Retina (tissue), 1 donor: ENCODE measurements around the gene PTPN20.

Source experiments
- DNase-seq: peaks from one replicate; pipeline ENCODE4 v3.0.0-alpha.2; 2016

Gene PTPN20

DNA sequence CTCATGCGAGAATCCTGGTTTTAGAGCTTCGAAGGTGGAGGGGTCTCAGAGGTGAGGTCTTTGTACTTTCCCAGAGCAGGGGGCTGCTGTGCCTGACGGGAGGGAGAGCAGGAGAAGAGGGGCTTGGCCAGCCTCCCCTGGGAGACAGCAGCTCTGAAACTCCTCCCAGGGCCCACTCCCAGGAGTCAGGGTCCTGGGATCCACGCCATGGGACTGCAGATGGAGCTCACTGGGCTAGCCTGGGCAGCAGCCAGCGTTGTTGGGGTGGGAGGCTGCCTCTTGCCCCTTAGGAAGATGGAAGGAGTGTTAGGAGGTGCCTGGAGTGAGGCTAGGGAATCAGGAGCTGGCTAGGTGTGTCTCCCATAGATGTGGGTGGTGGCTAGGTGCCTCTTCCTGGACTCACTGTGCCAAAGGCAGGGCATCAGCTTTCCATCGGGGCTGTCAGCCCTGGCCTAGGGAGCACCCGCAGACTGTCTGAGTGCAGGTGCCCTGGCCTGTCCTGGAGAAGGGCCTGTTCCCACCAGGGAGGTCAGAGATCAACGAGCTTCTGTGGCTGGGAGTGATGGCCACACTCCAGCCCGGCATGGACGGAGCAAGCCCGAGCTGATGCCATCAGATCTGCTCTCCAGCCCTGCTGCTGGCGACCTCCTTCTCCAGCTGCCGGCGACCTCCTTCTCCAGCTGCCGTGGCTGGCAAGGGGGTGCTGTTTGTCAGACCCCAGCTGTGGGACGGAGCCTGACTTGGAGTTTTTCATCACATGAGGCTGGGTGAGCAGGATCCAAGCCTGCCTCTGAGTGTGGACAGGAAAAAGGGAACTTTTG is 111.3 kb downstream of the PTPN20 start:
- DNase-seq = no peak

DNA sequence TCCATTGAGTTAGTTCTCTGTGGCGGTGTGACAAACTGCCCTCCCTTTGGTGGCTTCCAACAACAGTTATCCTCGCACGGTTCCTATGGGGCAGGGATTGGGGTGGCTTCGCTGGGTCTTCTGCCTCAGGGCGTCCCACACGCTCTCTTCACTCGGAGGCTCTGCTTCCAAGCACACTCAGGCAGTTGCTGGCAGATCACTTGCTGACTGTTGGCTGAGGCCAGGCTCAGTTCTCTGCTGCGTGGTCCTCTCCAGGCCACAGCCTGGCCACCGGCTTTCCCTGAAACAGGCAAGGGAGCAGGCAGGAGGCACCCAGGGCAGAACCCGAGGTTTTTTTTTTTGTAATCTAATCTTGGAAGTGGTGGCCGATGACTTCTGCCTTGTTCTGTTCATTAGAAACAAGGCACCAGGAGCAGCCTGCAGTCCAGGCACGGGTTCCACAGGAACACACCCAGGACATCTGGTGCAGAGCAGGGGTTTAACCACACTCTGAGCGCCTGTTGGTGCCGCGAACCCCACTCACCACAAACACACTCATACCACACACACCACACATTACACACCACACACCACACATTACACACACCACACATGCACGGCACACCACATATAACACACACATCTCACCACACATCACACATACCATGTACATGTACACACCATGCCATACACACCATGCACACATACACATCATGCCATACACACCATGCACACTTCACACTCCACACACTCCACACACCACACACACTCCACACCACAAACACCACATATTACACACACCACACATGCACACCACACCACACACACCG is 112.2 kb downstream of the PTPN20 start:
- DNase-seq = no peak

DNA sequence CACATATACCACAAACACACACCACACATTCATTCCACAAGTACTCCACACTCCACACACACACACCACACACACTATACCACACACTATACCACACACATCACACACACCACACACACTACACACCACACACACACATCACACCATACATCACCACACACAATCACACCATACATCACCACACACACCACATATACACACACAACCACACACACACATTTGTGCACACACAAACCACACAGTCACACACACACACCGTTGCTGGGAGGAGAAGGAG is 112.8 kb downstream of the PTPN20 start:
- DNase-seq = no peak

DNA sequence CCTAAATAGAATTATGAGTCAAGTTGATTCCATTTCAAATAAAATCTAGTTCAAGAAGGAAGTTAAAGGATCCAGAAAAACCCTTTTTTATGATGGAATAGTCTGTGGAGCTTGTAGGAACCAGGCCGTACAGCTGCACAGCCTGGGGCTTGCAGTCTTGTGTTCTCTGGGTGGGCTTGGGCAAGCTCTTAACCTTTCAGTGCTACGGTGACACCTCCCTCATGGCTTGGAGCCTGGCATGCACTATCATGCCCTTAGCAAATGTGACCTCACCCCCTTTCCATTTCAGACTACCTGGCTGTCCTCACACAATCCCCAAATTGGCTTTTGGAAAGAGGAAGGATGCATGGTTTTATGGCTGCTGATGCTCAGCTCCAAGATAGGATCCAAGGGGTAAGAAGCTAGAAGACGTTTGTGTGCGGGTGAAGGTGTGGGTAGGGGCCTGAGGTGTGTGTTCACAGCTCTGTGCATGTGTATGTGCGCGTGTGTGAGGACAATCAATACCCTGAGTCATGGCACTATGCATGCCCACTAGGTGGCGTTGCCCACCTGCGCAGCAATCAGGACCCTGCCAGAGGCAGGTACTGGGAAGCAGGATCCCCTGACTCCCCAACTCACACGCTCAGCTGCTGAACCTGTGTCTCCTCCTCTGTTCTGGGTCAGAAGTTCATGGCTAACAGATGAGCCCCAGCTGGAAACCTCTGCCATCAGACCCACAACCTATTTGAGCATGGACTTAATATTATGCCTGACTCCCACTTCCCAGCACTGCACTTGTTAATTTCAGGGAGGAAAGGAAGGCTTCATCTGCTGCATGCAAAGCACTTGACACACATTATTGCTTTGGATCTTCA is 113.4 kb downstream of the PTPN20 start:
- peak; percentile 81 for DNase-seq

DNA sequence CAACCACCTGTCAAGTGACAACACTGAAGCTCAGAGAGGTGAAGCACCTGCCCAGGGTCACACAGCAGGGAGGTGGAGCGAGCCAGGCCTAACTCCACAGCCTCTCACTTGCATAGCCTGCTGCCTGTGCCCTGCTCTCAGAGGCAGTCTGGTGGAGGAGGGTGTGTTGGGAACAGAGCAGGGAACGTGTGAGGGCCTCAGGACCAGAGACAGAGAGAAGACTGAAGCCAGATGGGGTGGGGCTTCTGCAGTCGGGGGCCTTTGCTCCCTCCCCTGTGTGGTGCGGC is 114.0 kb downstream of the PTPN20 start:
- DNase-seq = no peak

DNA sequence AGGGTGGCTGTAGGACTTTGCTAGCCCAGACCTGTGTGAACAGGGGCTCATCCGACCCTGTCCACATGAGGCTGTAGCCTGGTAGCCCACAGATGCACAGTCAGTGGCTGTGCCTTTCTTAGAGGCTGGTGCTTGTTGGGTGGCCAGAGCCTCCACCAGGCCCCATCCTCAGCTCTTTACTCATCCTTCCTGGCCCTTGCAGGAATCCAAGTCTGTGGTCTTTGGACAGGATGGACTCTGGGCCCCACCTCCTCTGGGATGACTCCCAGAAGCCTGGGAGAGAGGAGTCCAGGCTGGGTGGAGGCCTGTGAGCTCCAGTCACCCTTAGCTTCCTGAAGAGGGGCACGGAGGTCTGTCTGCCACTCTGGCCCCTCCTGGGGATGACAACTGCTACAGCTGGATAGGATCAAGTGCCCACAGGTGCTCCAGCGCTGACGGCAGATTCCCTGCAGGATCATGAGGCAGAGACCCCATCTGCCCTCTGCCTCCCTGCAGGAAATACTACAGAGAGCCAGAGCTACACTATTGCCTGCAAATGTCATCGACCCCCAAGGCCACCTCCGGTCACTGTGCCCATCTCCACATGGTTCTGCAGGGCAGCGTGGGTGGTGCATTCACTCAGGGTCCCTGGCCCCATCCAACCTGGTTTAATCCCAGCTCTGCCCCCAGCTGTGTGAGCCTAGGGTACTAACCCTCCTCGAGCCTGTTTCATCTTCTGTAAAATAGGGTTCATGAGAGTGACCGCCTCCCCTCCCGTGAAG is 114.5 kb downstream of the PTPN20 start:
- DNase-seq = no peak

DNA sequence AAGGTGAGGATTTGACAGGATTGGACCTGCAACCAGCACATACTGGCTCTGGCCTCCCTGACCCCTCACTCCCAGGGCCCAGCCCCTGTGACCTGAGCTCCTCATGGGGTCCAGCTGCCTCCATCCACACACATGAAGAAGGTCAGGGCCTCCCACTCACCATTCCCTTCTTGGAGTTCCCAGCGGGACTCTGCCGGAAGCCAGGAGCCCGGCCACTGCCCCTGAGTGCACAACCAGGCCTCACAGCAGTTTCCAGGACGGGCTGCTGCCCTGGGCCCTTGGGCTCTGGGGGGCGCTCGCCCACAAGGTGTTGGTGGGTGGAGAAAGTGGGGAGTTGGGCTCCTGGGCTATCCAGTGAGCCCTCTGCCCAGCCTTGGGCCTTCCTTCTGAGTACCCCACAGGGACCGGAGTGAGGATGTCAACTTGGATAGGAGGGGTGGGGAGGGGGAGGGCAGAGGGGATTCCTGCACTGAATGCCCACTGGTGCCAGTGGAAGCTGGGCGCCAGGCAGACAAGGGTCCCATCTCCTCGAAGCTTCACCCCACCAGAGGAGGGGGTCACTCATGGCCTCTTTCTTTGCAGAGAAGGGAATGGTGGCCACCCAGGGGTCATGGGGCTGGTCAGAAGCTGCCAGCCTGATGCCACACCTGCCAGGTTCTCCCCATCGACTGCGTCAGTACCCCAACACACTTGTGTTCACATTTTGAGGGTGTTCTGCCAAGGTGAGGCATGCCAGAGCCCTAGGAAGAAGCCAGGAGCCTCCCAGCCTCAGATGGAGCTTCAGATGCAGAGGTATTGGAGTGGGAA is 115.3 kb downstream of the PTPN20 start:
- DNase-seq = no peak

DNA sequence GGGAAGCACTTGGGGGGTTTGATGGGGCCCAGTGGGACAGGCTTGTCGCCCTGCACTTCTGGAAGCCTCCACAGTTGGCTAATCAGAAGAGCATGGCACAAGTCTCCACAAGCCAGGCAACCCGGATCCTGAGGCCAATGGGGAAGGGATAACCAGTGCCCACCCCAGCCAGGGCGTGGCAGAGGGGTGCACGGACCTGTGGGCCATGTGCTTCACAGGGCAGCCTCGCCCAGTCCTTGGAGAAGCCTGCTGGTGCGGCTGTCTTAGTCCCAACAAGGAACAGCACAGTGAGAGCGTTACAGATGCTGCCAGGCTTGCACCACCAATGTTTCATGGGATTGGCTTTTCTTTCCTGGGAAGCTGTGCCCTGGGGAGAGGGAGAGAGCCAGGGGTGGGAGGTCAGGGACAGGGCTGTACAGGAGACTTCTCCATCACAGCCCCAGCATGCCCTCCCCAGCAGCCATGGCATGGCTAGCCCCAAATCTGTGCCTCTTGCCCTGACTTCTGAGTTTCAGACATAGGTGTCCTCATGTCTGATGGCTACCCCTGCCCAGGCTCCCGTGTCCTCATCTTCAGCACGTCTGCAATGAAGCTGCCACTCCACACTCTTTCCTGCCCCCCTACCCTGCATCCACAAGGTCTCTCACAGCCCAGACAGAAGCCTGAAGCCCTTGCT is 116.0 kb downstream of the PTPN20 start:
- no peak for DNase-seq

DNA sequence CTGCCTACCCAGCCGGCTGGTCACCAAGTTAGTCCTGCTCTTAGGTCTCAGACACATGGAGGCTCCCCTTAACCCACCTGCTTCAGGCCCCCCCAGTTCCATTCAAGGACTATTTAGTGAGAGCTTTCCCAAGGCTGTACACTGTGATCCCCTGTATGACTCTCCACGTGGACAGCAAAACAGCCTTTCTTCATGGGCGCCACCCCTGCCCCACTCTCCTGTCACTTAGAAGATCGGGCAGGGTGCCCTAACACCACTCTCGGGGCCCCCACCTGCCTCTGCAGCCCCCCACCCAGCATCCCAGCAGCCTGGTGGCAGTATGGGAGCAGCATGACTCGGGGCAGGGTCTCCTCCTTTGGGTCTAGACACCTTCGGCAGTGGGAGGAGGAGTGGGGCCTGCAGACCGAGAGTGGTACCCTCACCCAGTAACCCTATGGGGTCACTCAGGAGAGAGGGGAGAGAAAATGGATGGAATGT is 116.6 kb downstream of the PTPN20 start:
- no peak for DNase-seq

DNA sequence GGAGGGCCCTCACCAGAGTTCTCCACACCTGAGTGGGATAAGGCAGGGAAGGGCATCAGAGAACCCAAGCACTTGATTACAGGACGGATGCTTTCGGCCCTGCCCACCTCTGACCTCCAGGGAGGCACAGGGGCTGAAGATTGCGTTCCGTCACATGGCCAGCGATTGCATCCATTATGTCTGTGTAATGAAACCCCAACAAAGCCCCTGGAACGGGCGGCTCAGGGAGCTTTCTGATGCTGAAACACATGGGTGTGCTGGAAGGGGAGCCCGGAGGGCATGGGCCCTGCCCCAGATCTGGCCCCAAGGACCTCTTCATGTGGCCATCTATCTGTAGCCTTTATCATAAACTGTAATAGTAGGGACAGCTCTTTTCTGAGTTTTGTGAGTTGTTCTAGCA is 117.2 kb downstream of the PTPN20 start:
- no peak for DNase-seq

DNA sequence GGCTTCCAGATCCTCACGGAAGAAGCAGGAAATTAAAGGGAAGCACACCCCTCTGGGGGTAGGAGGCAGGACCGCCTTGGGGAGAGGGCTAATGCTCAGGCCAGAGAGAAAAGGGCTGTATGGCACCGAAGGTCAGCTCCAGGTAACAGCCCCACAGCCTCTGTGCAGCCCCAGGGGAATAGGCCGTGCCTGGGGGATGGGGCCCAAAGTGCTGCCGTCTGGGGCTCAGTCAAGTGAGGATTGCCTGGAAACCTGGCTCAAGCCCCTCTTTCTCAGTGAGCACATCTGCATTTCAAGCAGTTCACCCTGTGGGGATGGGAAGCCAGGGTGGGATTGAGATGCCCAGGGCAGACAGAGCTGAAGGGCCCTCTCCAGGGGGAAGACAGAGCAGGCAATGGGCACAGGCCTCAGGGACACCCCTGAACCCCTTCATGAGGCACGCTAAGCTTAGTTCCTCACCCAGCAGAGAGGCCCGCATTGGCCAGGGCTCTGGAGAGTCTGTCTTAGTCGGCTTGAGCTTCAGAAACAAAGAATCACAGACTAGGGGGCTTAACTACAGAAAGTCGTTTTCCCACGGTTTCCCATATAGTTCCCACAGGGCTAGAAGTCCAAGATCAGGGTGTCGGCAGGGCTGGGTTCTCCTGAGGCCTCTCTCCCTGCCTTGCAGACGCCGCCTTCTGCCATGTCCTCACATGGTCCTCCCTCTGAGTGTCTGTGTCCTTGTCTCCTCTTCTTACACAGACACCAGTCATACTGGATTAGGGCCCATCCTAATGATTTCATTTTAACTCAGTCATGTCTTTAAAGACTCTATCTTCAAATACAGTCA is 118.2 kb downstream of the PTPN20 start:
- DNase-seq = no peak

DNA sequence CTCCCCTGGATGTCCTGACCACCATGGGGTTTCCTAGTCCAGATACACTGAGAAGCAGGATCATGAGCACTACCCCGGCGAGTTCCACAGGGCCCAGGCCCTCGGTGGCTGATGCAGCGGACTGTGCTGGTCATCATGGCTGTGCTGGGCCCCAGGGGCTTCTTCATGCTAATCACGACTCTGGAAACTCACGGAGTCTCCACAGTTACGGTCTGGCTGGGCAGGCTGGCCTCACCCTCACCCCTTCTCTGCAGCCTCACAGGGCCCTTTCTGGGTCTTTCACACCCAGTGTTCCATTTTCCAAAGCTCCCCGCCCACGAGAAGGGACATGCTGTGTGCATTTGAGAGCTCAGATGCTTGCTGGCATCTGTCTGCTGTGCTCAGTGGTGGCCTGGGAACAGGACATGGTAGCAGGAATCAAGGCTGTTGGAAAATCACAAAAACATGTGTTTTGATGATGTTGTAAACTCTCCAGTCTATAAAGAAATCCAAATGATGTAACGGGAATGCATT is 119.0 kb downstream of the PTPN20 start:
- DNase-seq = no peak

DNA sequence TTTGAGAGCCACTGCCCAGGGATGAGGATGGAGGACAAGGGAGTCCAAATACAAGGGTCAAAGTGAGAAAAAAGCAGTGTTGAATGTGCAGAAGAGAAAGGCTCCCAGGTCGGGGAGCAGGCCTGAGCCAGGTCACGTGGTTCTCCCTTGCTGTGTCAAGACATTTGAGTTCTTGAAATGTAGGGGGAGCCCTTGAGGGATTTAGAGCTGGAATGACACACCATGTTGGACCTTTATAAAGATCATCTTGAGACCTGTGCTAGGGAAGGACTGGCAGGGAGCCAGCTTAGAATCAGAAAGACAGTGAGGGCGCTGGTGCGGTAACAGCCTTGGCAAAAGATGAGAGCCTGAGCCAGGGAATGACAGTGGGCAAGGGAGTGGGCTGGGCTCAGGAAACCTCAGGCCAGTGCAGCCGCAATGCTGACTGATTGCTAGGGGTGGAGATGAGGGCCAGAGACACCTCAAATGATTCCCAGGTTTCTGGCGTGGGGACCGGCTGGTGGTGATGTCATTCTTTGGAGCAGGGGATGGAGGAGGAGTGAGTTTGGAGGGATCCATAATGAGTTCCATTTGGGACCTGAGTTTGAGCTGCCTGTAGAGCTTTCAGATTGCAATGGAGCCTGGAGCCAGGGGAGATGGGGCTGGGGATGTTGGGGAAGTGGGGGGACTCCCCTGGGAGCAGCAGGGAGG is 120.1 kb downstream of the PTPN20 start:
- no peak for DNase-seq

DNA sequence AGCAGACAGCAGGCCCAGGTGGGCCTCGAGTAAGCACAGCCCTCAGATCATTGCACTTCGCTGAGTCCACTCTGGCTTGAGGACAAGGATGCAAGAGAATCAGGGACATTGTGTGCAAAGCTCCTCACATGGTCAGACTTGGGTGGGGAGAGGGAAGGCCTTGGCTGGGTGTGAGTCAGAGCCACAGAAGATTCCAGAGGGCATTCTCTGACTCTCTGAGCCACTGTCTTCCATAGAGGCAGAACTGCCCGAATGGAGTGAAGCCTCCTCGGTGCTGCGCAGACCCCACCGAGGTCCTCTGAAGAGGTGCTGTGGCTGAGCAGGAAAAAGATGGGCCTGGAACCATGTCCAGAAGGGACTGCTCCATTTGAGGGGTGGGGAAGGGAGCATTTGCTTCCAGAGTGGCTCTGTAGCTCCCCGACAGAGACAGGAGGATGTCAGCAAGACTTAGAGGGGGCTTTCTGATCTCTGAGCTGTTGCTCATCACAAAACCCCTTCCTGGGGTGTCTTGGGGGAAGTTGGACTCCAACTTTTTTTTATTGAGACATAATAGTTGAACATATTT is 120.8 kb downstream of the PTPN20 start:
- DNase-seq = no peak

DNA sequence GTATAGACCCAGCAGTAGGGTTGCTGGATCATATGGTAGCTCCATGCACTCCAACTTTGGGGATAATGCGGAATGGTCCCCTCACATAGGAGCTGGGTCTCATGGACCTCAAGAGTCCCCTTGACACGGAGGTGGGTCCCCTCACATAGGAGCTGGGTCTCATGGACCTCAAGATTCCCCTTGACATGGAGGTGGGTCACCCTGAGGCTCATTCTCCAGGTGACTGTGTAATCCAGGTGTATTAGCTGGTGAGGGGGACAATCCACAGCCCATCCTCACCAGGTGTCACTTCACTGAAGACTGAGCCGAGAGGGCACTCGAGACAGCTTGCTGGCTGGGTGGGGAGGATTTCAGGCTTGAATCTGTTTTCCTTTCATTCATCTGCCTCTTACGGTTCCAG is 121.9 kb downstream of the PTPN20 start:
- DNase-seq = no peak

DNA sequence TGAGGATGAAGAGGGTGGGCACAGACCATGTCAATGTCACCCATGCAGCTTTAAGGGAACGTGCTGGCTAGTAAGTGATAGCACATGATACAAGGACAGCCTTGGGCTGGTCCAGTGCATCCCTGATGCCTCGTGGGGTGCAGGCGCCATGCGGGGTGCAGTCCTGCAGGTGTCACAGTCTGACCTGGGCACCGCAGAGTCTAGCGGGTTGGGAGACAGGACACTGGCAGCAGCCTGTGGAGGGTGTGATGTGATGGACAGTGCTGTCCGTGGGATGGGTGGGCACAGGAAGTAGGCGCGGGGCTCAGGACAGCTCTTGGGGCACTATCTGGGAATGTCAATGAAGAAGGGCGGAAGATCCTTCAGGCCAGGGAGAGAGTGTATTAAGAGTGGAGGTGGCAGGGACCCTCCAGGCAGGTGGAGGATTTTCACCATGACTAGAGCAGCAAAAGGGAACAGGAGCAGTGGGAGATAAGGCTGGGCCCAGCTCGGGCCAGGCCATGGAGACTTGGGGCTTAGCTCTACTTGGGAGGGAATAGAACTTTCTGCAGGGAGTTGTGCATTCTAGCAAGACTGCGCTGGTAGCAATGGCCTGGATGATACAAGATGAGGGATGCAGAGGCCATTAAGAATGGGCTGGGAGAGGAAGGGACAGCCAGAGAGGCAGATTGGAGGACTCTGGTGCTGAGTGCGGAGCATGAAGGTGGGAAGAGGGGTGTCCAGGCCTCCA is 122.5 kb downstream of the PTPN20 start:
- DNase-seq = no peak

DNA sequence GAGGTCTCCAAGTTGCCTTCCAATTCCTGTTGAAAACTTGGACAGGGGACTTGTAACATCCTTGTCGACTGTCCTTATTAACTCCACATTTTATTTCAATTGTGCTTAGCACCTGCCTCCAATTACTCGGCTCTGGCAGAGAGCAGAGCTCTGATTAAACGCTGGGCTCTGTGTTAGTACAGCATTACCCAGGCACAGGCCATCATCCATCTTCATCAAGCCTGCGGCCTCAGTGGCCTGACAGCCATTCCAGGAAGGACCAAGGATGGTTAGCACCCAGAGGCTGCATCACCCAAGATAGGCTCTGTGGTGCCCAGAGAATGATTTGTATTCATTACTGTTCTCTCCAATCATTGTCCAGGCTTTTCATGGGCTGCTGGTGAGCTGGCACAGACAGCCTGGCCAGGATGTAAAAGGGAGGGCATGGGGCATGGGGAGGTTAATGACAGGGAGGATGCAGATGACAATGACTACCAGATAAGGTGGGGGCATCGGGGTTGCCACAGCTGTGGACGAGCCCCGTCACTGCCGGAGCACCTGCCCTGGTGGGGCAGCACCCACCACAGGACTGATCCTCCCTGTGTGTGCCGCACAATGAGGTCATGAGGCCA is 123.3 kb downstream of the PTPN20 start:
- no peak for DNase-seq

DNA sequence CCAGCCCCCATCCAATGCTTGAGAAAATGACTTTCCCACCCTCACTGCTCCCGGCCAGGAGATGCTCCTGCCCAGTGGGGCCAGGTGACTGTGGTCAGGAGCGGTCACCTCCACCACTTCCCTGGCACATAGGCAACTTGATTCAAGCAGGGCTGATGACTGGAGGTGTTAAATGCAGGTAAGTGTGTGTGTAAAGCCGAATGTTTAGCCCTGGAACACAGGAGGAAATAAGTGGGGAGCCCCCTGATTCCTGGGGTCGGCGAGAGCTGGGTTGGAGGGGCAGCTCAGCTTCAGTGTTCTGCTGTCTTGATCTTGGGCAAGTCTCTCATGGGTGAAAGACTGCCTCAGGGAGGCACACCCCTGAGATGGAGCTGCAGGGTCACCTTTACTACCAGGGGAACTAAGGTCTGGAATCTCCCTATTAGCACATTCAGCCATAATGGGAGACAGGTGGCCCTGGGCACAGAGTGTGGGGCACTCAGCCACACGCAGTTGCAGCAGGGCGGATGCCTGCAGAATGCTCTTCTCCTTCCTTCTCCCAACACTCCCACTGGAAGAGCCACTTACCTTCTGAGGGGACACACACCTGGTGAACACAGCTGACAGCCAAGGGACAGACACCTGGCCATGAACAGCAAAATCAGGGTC is 124.1 kb downstream of the PTPN20 start:
- DNase-seq = no peak
